ENCODE results near the gene AQP12B. TPM values are rescaled to one million over a fixed set of nuclear protein-coding genes. Genes with fewer than 3 reads are reported as not detected.
A peak's percentile ranks its signal among the peaks of the same experiment; 100 is the strongest.

Gene AQP12B
- total RNA-seq, 1 experiment from 2014 or later: not detected

- Histone ChIP-seq H3K79me2 (ENCODE audit: insufficient read depth, low read length) (no peaks in the 10 kb centered on the region), H3K4me2 (ENCODE audit: insufficient read depth, insufficient read length, low read length) (no peak overlapping the region), H2BK15ac (ENCODE audit: low read depth, low read length) (no peak overlapping the region), H3K79me1 (ENCODE audit: insufficient read depth, low read depth, low read length, poor library complexity, severe bottlenecking) (no peaks in the 10 kb centered on the region), H2BK120ac (ENCODE audit: low read depth, low read length, poor library complexity, severe bottlenecking) (no peak overlapping the region), H2BK12ac (ENCODE audit: insufficient read length, low read depth, low read length) (no peak overlapping the region), H2AK5ac (ENCODE audit: insufficient read length, low read length) (no peak overlapping the region), H3K9me3 (ENCODE audit: control insufficient read depth, low read depth, low read length) (no peaks in the 10 kb centered on the region), H3K23me2 (ENCODE audit: insufficient read length, low read depth, low read length, poor library complexity, severe bottlenecking) (no peaks in the 10 kb centered on the region), H4K20me1 (ENCODE audit: control insufficient read depth, insufficient read depth, insufficient read length) (no peaks in the 10 kb centered on the region), H2AFZ (ENCODE audit: low read length) (no peak overlapping the region), H3K27me3 (ENCODE audit: insufficient read depth, low read length) (no peaks in the 10 kb centered on the region), H3T11ph (ENCODE audit: low read length) (no peak overlapping the region), H3K56ac (ENCODE audit: insufficient read length, low read depth, low read length) (no peak overlapping the region), H4K8ac (replicated peaks; ENCODE audit: insufficient read length, low read depth, low read length) (no peak overlapping the region), H4K5ac (ENCODE audit: insufficient read length, low read depth, low read length) (no peak overlapping the region), H3K4me1 (ENCODE audit: insufficient read depth, low read length) (no peaks in the 10 kb centered on the region), H3K4ac (ENCODE audit: low read depth, low read length) (no peak overlapping the region), H2BK20ac (ENCODE audit: low read depth, low read length, poor library complexity, severe bottlenecking) (no peak overlapping the region), H4K91ac (ENCODE audit: insufficient read length, low read depth, low read length) (no peak overlapping the region), H2BK5ac (ENCODE audit: insufficient read length, low read length) (no peak overlapping the region), H3K27ac (ENCODE audit: insufficient read length, low read depth, low read length) (no peak overlapping the region), H3K9ac (ENCODE audit: extremely low read depth, insufficient read length, low read length) (no peak overlapping the region), H3K14ac (ENCODE audit: insufficient read depth, low read length) (no peak overlapping the region; the same call in 1 of the 2 replicates), H3K23ac (ENCODE audit: insufficient read length, low read depth, low read length) (no peak overlapping the region), H3K18ac (ENCODE audit: insufficient read length, low read depth, low read length) (no peak overlapping the region)
- Mint-ChIP-seq H3K4me1 (peaks cover 9 to 17% of the 10 kb centered on the region in 2 experiments), H3K4me3 (no peak overlapping the region; a peak in 1 of 5 replicates), H3K27ac (no peak overlapping the region; a peak in 1 of 7 replicates), H3K36me3 (ENCODE audit: insufficient read depth in 1 of 3, low read depth in 3 of 3) (no peaks in the 10 kb centered on the region; a peak in 2 of 7 replicates), H3K9me3 (peaks cover 0 to 4% of the 10 kb centered on the region in 2 experiments; a peak in 3 of 5 replicates), H3K27me3 (ENCODE audit: low read depth) (peaks cover 47% of the 10 kb centered on the region)
- no peak for TF ChIP-seq CTCF (conservative IDR thresholded peaks at IDR 0.05)
- no CpG with 5 or more reads among the region's 36 CpGs for WGBS (ENCODE audit: extremely low coverage, insufficient read length, low lambda C conversion rate)
- DNase-seq: peak; percentile 16
Observed at GRCh38 chr2:240646176-240646899, 36.3 kb downstream of the AQP12B start.
